HG03039 (cell line): ENCODE results near the gene FERMT2.

Experiments
- ATAC-seq: cut with Tn5 transposase; IDR thresholded peaks from one replicate; pipeline ENCODE4 v1.9.1; 2021; ENCODE audit warnings: mild to moderate bottlenecking, moderate library complexity; ENCODE audit not compliant: unreplicated experiment

FERMT2 gene

GRCh38 chr14:52829527-52830185, 121.2 kb downstream of the FERMT2 start:
- no peak for ATAC-seq

GRCh38 chr14:52827426-52827825, 123.4 kb downstream of the FERMT2 start:
- ATAC-seq, result no peak

- ATAC-seq, result no peak
Observed at GRCh38 chr14:52825085-52825484, 125.8 kb downstream of the FERMT2 start.

- no peak for ATAC-seq
Observed at GRCh38 chr14:52824462-52824861, 126.4 kb downstream of the FERMT2 start.

- ATAC-seq, result no peak
Observed at GRCh38 chr14:52821805-52822250, 129.0 kb downstream of the FERMT2 start.

GRCh38 chr14:52808101-52808500, 142.7 kb downstream of the FERMT2 start:
- ATAC-seq, result no peak
